A204.1 (cell line): ENCODE results near the gene RIMS1.
A peak's percentile ranks its signal among the peaks of the same experiment; 100 is the strongest.

ENCODE experiments used
- FAIRE-seq: peaks from 2 replicates; lab custom pipeline; 2012; peaks lifted over from hg19 to GRCh38; lab: Jason Lieb, UNC

RIMS1 gene

GRCh38 chr6:72111611-72112010 is 225.3 kb downstream of the RIMS1 start:
- FAIRE-seq = no peak

- FAIRE-seq = no peak
Measured at GRCh38 chr6:72130327-72130726, 244.0 kb downstream of the RIMS1 start.

- no peak for FAIRE-seq
Measured at GRCh38 chr6:72132427-72132826, 246.1 kb downstream of the RIMS1 start.

- no peak for FAIRE-seq
Measured at GRCh38 chr6:72132851-72133250, 246.5 kb downstream of the RIMS1 start.

- no peak for FAIRE-seq
Measured at GRCh38 chr6:72133324-72133723, 247.0 kb downstream of the RIMS1 start.

- no peak for FAIRE-seq
Measured at GRCh38 chr6:72140795-72141194, 254.4 kb downstream of the RIMS1 start.

- FAIRE-seq = no peak
Measured at GRCh38 chr6:72149715-72150114, 263.4 kb downstream of the RIMS1 start.

- no peak for FAIRE-seq
Measured at GRCh38 chr6:72151742-72152141, 265.4 kb downstream of the RIMS1 start.

- no peak for FAIRE-seq
Measured at GRCh38 chr6:72175916-72176315, 289.6 kb downstream of the RIMS1 start.

GRCh38 chr6:72182337-72183246 is 296.2 kb downstream of the RIMS1 start:
- FAIRE-seq = no peak

- FAIRE-seq = no peak
Measured at GRCh38 chr6:72203983-72204382, 317.6 kb downstream of the RIMS1 start.

- no peak for FAIRE-seq
Measured at GRCh38 chr6:72205500-72205899, 319.1 kb downstream of the RIMS1 start.

GRCh38 chr6:72206606-72207005 is 320.3 kb downstream of the RIMS1 start:
- FAIRE-seq = no peak

GRCh38 chr6:72212686-72213085 is 326.3 kb downstream of the RIMS1 start:
- no peak for FAIRE-seq

- no peak for FAIRE-seq
Measured at GRCh38 chr6:72213654-72214053, 327.3 kb downstream of the RIMS1 start.

- no peak for FAIRE-seq
Measured at GRCh38 chr6:72216222-72217068, 330.1 kb downstream of the RIMS1 start.

- FAIRE-seq = no peak
Measured at GRCh38 chr6:72217626-72218025, 331.3 kb downstream of the RIMS1 start.

GRCh38 chr6:72218125-72218524 is 331.8 kb downstream of the RIMS1 start:
- no peak for FAIRE-seq

GRCh38 chr6:72219536-72219935 is 333.2 kb downstream of the RIMS1 start:
- no peak for FAIRE-seq

- FAIRE-seq = peak; percentile 72
Measured at GRCh38 chr6:72238021-72238420, 351.7 kb downstream of the RIMS1 start.

GRCh38 chr6:72238900-72239299 is 352.6 kb downstream of the RIMS1 start:
- FAIRE-seq = no peak

GRCh38 chr6:72245565-72245964 is 359.2 kb downstream of the RIMS1 start:
- FAIRE-seq = no peak

- no peak for FAIRE-seq
Measured at GRCh38 chr6:72246926-72247325, 360.6 kb downstream of the RIMS1 start.
